GM23338 (cell line): Measurements from ENCODE around the gene CRABP1. TPM values are rescaled to one million over a fixed set of nuclear protein-coding genes. Genes with fewer than 3 reads are reported as not detected.

Source experiments
- ATAC-seq: fragments of 200-7000 bp; cut with Tn5 transposase; 3 replicates; pipeline ENCODE4 v1.9.1; 2020
- DNase-seq: peaks from one replicate; pipeline ENCODE4 v3.0.0-alpha.2; 2015; ENCODE audit warnings: low spot score
- H2AFZ ChIP-seq: fragments of 200-600 bp; sonication (generic); 2 replicates; pipeline ENCODE4 v1.8.0; 2016; ENCODE audit warnings: antibody characterized with exemption, mild to moderate bottlenecking, moderate library complexity
- H3F3A ChIP-seq: fragments of 200-600 bp; sonication (generic); replicated peaks from 2 replicates; pipeline ENCODE4 v1.8.0; 2017; ENCODE audit warnings: antibody characterized with exemption, mixed run types, low read depth
- H3K27ac ChIP-seq: fragments of 200-600 bp; sonication (generic); 2 replicates; pipeline ENCODE4 v1.6.1; 2016; ENCODE audit warnings: low read depth
- H3K27me3 ChIP-seq: fragments of 200-600 bp; sonication (generic); 2 replicates; pipeline ENCODE4 v1.8.0; 2016; ENCODE audit warnings: mild to moderate bottlenecking, mixed run types, moderate library complexity; ENCODE audit not compliant: insufficient read depth
- H3K36me3 ChIP-seq: fragments of 200-600 bp; sonication (generic); 2 replicates; pipeline ENCODE4 v1.8.0; 2016; ENCODE audit warnings: mild to moderate bottlenecking; ENCODE audit not compliant: insufficient read depth
- H3K4me1 ChIP-seq: fragments of 200-600 bp; sonication (generic); 2 replicates; pipeline ENCODE4 v1.8.0; 2016; ENCODE audit warnings: mild to moderate bottlenecking, moderate library complexity; ENCODE audit not compliant: insufficient read depth
- H3K4me2 ChIP-seq: fragments of 200-600 bp; sonication (generic); 2 replicates; pipeline ENCODE4 v1.7.1; 2017; ENCODE audit warnings: mixed run types
- H3K4me3 ChIP-seq: fragments of 200-600 bp; sonication (generic); 2 replicates; pipeline ENCODE4 v1.6.1; 2016; ENCODE audit warnings: mixed run types
- H3K79me2 ChIP-seq: fragments of 200-600 bp; sonication (generic); replicated peaks from 2 replicates; pipeline ENCODE4 v1.8.0; 2017; ENCODE audit warnings: mild to moderate bottlenecking; ENCODE audit not compliant: insufficient read depth
- H3K9me2 ChIP-seq: fragments of 200-600 bp; sonication (generic); 2 replicates; pipeline ENCODE4 v1.8.0; 2017; ENCODE audit not compliant: insufficient read depth
- H4K20me1 ChIP-seq: fragments of 200-600 bp; sonication (generic); replicated peaks from 2 replicates; pipeline ENCODE4 v1.8.0; 2017; ENCODE audit warnings: mild to moderate bottlenecking; ENCODE audit not compliant: insufficient read depth
- H3K27ac Mint-ChIP-seq: 2 replicates; pipeline ENCODE4 v1.8.0; 2020; ENCODE audit warnings: inconsistent platforms, mild to moderate bottlenecking, moderate library complexity, mixed read lengths
- H3K27me3 Mint-ChIP-seq: 3 replicates; pipeline ENCODE4 v1.8.0; 2022; ENCODE audit warnings: low read depth, mild to moderate bottlenecking, moderate library complexity, mixed read lengths, inconsistent platforms; ENCODE audit not compliant: insufficient read depth, poor library complexity
- H3K36me3 Mint-ChIP-seq: 3 replicates; pipeline ENCODE4 v1.8.0; 2021; ENCODE audit warnings: low read depth, mild to moderate bottlenecking, inconsistent platforms, moderate library complexity, mixed read lengths
- H3K4me1 Mint-ChIP-seq: 3 replicates; pipeline ENCODE4 v1.8.0; 2020; ENCODE audit warnings: mild to moderate bottlenecking, inconsistent platforms, mixed read lengths
- H3K4me3 Mint-ChIP-seq: 3 replicates; pipeline ENCODE4 v1.8.0; 2021; ENCODE audit warnings: moderate library complexity, mild to moderate bottlenecking, inconsistent platforms, mixed read lengths
- H3K9me3 Mint-ChIP-seq: 3 replicates; pipeline ENCODE4 v1.8.0; 2020; ENCODE audit warnings: moderate library complexity, mild to moderate bottlenecking, inconsistent platforms, mixed read lengths
- CREB1 ChIP-seq: fragments of 250-450 bp; sonication (Bioruptor Pico); IDR thresholded peaks from 2 replicates; pipeline ENCODE4 v1.5.0; 2020; ENCODE audit warnings: low read depth, mild to moderate bottlenecking, moderate library complexity
- EZH2 ChIP-seq: fragments of 200-600 bp; sonication (generic); IDR thresholded peaks from one replicate; pipeline ENCODE4 v1.8.0; 2017; ENCODE audit warnings: antibody characterized with exemption, mild to moderate bottlenecking, low read depth; ENCODE audit not compliant: unreplicated experiment
- EZH2phosphoT487 ChIP-seq: fragments of 200-600 bp; sonication (generic); IDR thresholded peaks from one replicate; pipeline ENCODE4 v1.8.1; 2018; ENCODE audit warnings: antibody characterized with exemption; ENCODE audit not compliant: unreplicated experiment
- JUNB ChIP-seq: IDR thresholded peaks from one replicate; pipeline ENCODE4 v1.6.1; 2016; ENCODE audit warnings: antibody characterized with exemption; ENCODE audit not compliant: unreplicated experiment
- POLR2AphosphoS5 ChIP-seq: IDR thresholded peaks from 2 replicates; pipeline ENCODE4 v1.6.1; 2016; ENCODE audit warnings: antibody characterized with exemption, low read depth
- STAT1 ChIP-seq: IDR thresholded peaks from one replicate; pipeline ENCODE4 v1.6.1; 2016; ENCODE audit warnings: antibody characterized with exemption; ENCODE audit not compliant: unreplicated experiment
- ZNF114 ChIP-seq: fragments of 250-450 bp; sonication (Bioruptor Pico); IDR thresholded peaks from 2 replicates; pipeline ENCODE4 v1.5.0; 2020; ENCODE audit warnings: mild to moderate bottlenecking, moderate library complexity
- ZNF331 ChIP-seq: fragments of 250-450 bp; sonication (Bioruptor Pico); IDR thresholded peaks from 2 replicates; pipeline ENCODE4 v1.5.0; 2020; ENCODE audit warnings: low read depth, mild to moderate bottlenecking, moderate library complexity
- polyA plus RNA-seq: library from polyadenylated mRNA; unstranded; fragments of >200 nt; fragmentation: Nextera tagmentation; extraction: Ambion mirVana; gene quantifications from 2 replicates; pipeline ENCODE4 v1.2.1, GENCODE V29; 2016
- total RNA-seq: library from RNA; depleted of rRNA; stranded (reverse); fragments of >200 nt; shearing (Covaris generic); gene quantifications from 2 replicates; pipeline ENCODE4 v1.2.3, GENCODE V29; 2014
- TF ChIP-seq, protein P1 (sequence below): IDR thresholded peaks from 2 replicates; pipeline ENCODE4 v1.6.1; 2016; ENCODE audit warnings: antibody characterized with exemption
- TF ChIP-seq, protein P2 (sequence below), 2 experiments: fragments of 200-600 bp in 1 of 2; sonication (generic) in 1 of 2; conservative IDR thresholded peaks; 2 replicates each; pipeline versions ENCODE4 v1.5.1 to v1.6.1; 2016 to 2017; ENCODE audit warnings: antibody characterized with exemption in 2 of 2, low read depth in 2 of 2, mild to moderate bottlenecking in 2 of 2, moderate library complexity in 1 of 2

CRABP1 gene
- total and polyA plus RNA-seq, 2 experiments from 2014 or later = 156 to 522 TPM

- Histone ChIP-seq H3K4me3 (no peak overlapping the region), H3F3A (peaks cover 11% of the 10 kb centered on the region; the same call in 1 of the 2 replicates), H3K27me3 (no peaks in the 10 kb centered on the region), H3K9me2 (no peaks in the 10 kb centered on the region), H3K4me1 (peaks cover 15% of the 10 kb centered on the region), H2AFZ (peak overlapping the region; percentile 99), H3K79me2 (no peaks in the 10 kb centered on the region), H3K4me2 (peak overlapping the region; percentile 58; the same call in 1 of the 2 replicates), H3K27ac (0 out of 2 replicates have a peak overlapping the region, but pooled peaks have one; percentile 45), H3K36me3 (no peaks in the 10 kb centered on the region), H4K20me1 (no peaks in the 10 kb centered on the region)
- Mint-ChIP-seq H3K4me1 (peaks cover 39% of the 10 kb centered on the region), H3K9me3 (no peaks in the 10 kb centered on the region; the same call in 2 of the 3 replicates), H3K36me3 (no peaks in the 10 kb centered on the region), H3K27ac (peak overlapping the region; percentile 95), H3K4me3 (no peak overlapping the region), H3K27me3 (peaks cover 20% of the 10 kb centered on the region)
- no peak for TF ChIP-seq EZH2phosphoT487
- TF ChIP-seq CREB1 (CRISPR knock-in tag) = no peak
- no peak for TF ChIP-seq POLR2AphosphoS5
- TF ChIP-seq, protein P1, sequence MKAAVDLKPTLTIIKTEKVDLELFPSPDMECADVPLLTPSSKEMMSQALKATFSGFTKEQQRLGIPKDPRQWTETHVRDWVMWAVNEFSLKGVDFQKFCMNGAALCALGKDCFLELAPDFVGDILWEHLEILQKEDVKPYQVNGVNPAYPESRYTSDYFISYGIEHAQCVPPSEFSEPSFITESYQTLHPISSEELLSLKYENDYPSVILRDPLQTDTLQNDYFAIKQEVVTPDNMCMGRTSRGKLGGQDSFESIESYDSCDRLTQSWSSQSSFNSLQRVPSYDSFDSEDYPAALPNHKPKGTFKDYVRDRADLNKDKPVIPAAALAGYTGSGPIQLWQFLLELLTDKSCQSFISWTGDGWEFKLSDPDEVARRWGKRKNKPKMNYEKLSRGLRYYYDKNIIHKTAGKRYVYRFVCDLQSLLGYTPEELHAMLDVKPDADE = no peak
- TF ChIP-seq ZNF331 = no peak
- TF ChIP-seq, protein P2, sequence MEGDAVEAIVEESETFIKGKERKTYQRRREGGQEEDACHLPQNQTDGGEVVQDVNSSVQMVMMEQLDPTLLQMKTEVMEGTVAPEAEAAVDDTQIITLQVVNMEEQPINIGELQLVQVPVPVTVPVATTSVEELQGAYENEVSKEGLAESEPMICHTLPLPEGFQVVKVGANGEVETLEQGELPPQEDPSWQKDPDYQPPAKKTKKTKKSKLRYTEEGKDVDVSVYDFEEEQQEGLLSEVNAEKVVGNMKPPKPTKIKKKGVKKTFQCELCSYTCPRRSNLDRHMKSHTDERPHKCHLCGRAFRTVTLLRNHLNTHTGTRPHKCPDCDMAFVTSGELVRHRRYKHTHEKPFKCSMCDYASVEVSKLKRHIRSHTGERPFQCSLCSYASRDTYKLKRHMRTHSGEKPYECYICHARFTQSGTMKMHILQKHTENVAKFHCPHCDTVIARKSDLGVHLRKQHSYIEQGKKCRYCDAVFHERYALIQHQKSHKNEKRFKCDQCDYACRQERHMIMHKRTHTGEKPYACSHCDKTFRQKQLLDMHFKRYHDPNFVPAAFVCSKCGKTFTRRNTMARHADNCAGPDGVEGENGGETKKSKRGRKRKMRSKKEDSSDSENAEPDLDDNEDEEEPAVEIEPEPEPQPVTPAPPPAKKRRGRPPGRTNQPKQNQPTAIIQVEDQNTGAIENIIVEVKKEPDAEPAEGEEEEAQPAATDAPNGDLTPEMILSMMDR (conservative IDR thresholded peaks at IDR 0.05; ENCODE audit: low read depth in 2 of 2) = peak; percentile 55 to 94
- no peak for TF ChIP-seq STAT1
- peak; percentile 81 for DNase-seq
- ATAC-seq = peak; percentile 91
These were observed 24.4 kb upstream of the CRABP1 start for GRCh38 chr15:78315686-78316282.

DNA sequence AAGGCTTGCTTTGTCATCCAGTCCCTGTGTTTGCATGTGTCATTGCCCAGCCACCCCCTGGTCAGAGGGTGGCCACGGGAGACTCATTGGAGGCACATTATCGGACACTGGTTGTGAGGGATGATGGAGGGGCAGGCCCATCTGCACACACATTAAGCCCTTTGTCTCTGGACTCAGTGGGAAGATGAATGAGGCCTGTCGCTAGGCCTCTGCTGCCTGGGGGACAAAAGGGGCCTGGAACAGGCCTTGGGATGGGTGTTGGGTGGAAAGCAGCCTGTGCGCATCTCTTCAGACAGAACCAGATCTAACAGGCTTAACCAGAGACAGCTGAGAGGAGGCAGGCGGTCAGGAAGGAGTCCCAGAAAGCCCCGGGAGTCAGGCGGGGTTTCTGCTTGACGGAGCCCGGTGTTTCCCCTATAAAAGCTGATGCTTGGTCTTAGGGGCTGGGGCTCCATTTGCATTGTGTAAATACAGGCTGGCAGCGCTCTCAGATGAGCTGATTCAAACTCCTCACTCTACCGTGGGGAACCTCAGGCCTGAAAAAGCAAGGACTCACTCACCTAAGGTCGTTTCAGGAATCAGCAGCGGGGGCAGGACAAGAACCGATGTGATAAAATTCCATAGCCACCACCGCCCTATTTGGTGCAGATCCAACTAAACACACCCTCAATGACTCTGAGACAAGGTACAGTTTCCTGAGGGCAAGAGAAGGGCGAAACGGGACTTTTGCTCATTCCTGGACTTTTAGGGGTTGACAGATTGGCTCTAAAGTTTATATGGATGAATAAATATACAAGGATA lies 23.7 kb upstream of the CRABP1 start:
- peak overlapping the region; percentile 99 for H2AFZ ChIP-seq
- peak overlapping the region; percentile 58 for H3K4me2 ChIP-seq
- H3K27me3 ChIP-seq = no peaks in the 10 kb centered on the region
- H3K79me2 ChIP-seq = no peaks in the 10 kb centered on the region
- H3K9me2 ChIP-seq = no peaks in the 10 kb centered on the region
- H3K36me3 ChIP-seq = no peaks in the 10 kb centered on the region
- H3K27ac Mint-ChIP-seq = peak overlapping the region; percentile 95
- H3K27ac ChIP-seq = 0 out of 2 replicates have a peak overlapping the region, but pooled peaks have one; percentile 45
- peaks cover 45% of the 10 kb centered on the region for H3K4me1 Mint-ChIP-seq
- H3K4me1 ChIP-seq = peaks cover 18% of the 10 kb centered on the region
- ATAC-seq (peak; percentile 57), DNase-seq (peak; percentile 56)
- H3K4me3 Mint-ChIP-seq = peak overlapping the region; percentile 33
- no peaks in the 10 kb centered on the region; the same call in 2 of the 3 replicates for H3K9me3 Mint-ChIP-seq
- H3K27me3 Mint-ChIP-seq = peaks cover 20% of the 10 kb centered on the region
- peaks cover 14% of the 10 kb centered on the region; the same call in 1 of the 2 replicates for H3F3A ChIP-seq
- H3K4me3 ChIP-seq = no peak overlapping the region
- no peaks in the 10 kb centered on the region for H4K20me1 ChIP-seq
- no peaks in the 10 kb centered on the region for H3K36me3 Mint-ChIP-seq
- TF ChIP-seq ZNF331 (no peak), STAT1 (no peak), ZNF114 (no peak), POLR2AphosphoS5 (no peak), EZH2phosphoT487 (no peak), JUNB (no peak), CREB1 (CRISPR knock-in tag) (no peak), EZH2 (no peak)
- TF ChIP-seq, protein P2 (conservative IDR thresholded peaks at IDR 0.05; ENCODE audit: low read depth in 2 of 2) = no peak
- TF ChIP-seq, protein P1 = no peak
